Heart right ventricle (tissue), 16 donors: Measurements from ENCODE around the gene RAB11FIP2. TPM values are rescaled to one million over a fixed set of nuclear protein-coding genes. Genes with fewer than 3 reads are reported as not detected.

Experiments used
- ATAC-seq, 8 donors: fragments of 200-7000 bp; cut with Tn5 transposase; one replicate each; pipeline ENCODE4 v1.9.1; 2020; ENCODE audit warnings: mild to moderate bottlenecking in 8 of 8, moderate library complexity in 8 of 8, moderate number of reproducible peaks in 1 of 8
- DNase-seq, 2 donors: peaks; one replicate each; pipeline ENCODE4 v3.0.0-alpha.2; 2020
- H3K27ac ChIP-seq, 10 donors: fragments of 200-600 bp; sonication (generic) in 2 of 10; one replicate each; pipeline versions ENCODE4 v1.5.0 to v1.8.0; 2020 to 2022; ENCODE audit warnings: mild to moderate bottlenecking in 3 of 10
- H3K27me3 ChIP-seq, 7 donors: fragments of 200-600 bp; one replicate each; pipeline ENCODE4 v1.8.0; 2021 to 2022; ENCODE audit warnings: mild to moderate bottlenecking in 2 of 7
- H3K36me3 ChIP-seq, 9 donors: fragments of 200-600 bp; sonication (generic) in 1 of 9; one replicate each; pipeline versions ENCODE4 v1.5.0 to v1.8.0; 2020 to 2022; ENCODE audit warnings: mild to moderate bottlenecking in 2 of 9
- H3K4me1 ChIP-seq, 9 donors: fragments of 200-600 bp; sonication (generic) in 1 of 9; one replicate each; pipeline versions ENCODE4 v1.5.0 to v1.8.0; 2020 to 2022; ENCODE audit warnings: mild to moderate bottlenecking in 4 of 9
- H3K4me3 ChIP-seq, 10 donors: fragments of 200-600 bp; sonication (generic) in 2 of 10; one replicate each; pipeline versions ENCODE4 v1.5.0 to v1.8.0; 2020 to 2022; ENCODE audit warnings: mild to moderate bottlenecking in 7 of 10, moderate library complexity in 2 of 10
- H3K9me3 ChIP-seq, 11 donors: fragments of 200-600 bp in 10 of 11; sonication (generic) in 2 of 11; one replicate each; pipeline versions ENCODE4 v1.5.0 to v1.8.0; 2013 to 2022; ENCODE audit warnings: mild to moderate bottlenecking in 2 of 11, control low read depth in 1 of 11, moderate library complexity in 1 of 11
- WGBS, 2 donors: extraction: QIAGEN DNeasy Blood & Tissue Kit; methylation state at CpG; one replicate each; pipeline ENCODE4 v1.1.7; 2013; ENCODE audit warnings: inconsistent platforms in 1 of 2; 5-methylcytosine and 5-hydroxymethylcytosine counted together
- intact Hi-C, 10 donors: fragments of 100-400 bp; cut with DNase I; formaldehyde crosslinking; loops; one replicate each; pipeline versions ENCODE4 v1.11.1 to v1.14.2; 2022
- polyA plus RNA-seq, 2 donors: library from polyadenylated mRNA; stranded (reverse); fragments of 200-250 nt; gene quantifications; one replicate each; pipeline ENCODE4 v1.2.3, GENCODE V29; 2013
- total RNA-seq, 10 donors: library from RNA; stranded (reverse); fragmentation: NEBNext Ultra II Directional in 3 of 10; extraction: Animal tissue kit (Norgen Biotek cat#: 25700) in 3 of 10; gene quantifications; one replicate each; pipeline versions ENCODE4 v1.2.1 to v1.2.4, GENCODE V29; 2021 to 2023
- TF ChIP-seq, protein P1 (sequence below), 9 donors: fragments of 200-600 bp; sonication (generic) in 2 of 9; IDR thresholded peaks; one replicate each; pipeline versions ENCODE4 v1.5.0 to v1.8.0; 2021 to 2022; ENCODE audit warnings: antibody characterized with exemption in 9 of 9, mild to moderate bottlenecking in 5 of 9, moderate library complexity in 1 of 9
- donor health status: Arrhythmogenic right ventricular cardiomyopathy.
- donor health status: ischemic (EF 13 %, LVEDD 7.1; RV severe dilation, severe dysfunction).
- donor health status: healthy with polysubstance abuse.
- donor health status: DM: no; HTN: yes; CAD: no.
- donor health status: DM: no; HTN: no; CAD: no.
- donor health status: ischemic (EF 25% LVEDD 6.9; RV normal size, moderate dysfunction).
- donor health status: ischemic (EF 25% LVEDD 5.7; RV mildly dilated, moderate dysfunction).
- donor health status: healthy.
- donor health status: DM: yes; HTN: yes; CAD: no.
- donor health status: Ischemic cardiomyopathy.
- donor health status: ischemic (EF 35%, LVEDD 5.7; RV mildly dilated, moderate dysfunction).
- donor health status: nonischemic (EF 11% LVEDD 7.7; RV severe dilation, severe dysfunction).
- donor health status: DM: yes; HTN: yes; CAD: no.
- donor health status: PGD.
- donor health status: ischemic (EF 29% LVEDD 5.4; RV normal size, mild dysfunction).
- donor health status: nonischemic (EF 23%, LVEDD 6.1; RV moderate dilation, normal function).

The RAB11FIP2 gene
- total and polyA plus RNA-seq, 12 donors, result 2.6 to 17.2 (median 13.6) TPM

DNA sequence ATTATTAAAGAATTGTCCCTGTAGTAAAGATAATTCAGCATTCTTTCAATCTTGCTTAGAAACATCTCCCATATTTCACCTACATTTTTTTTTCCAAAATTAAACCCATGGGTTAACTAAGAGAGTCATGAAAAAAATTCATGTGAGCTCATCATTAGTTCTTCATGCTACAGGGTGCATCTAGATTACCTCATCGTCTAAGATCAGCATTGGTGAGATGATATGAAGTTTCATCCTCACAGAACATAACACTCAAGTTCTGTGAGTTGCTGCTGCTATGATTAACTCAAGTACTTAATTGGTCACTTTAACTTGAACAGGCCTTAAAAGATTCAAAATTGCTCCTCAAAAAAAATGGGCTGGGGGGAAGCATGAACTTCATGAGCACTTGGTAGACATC lies 50.0 kb downstream of the RAB11FIP2 start:
- no peaks in the 10 kb centered on the region for H3K9me3 ChIP-seq
- 91 to 93% methylated on average over 1 of the region's 1 CpG for WGBS, 2 donors
- DNase-seq (no peak), ATAC-seq (no peak)
- no peaks in the 10 kb centered on the region for H3K4me1 ChIP-seq
- H3K36me3 ChIP-seq, result peaks cover 0 to 15% (median 0%) of the 10 kb centered on the region in 9 donors
- TF ChIP-seq, protein P1, sequence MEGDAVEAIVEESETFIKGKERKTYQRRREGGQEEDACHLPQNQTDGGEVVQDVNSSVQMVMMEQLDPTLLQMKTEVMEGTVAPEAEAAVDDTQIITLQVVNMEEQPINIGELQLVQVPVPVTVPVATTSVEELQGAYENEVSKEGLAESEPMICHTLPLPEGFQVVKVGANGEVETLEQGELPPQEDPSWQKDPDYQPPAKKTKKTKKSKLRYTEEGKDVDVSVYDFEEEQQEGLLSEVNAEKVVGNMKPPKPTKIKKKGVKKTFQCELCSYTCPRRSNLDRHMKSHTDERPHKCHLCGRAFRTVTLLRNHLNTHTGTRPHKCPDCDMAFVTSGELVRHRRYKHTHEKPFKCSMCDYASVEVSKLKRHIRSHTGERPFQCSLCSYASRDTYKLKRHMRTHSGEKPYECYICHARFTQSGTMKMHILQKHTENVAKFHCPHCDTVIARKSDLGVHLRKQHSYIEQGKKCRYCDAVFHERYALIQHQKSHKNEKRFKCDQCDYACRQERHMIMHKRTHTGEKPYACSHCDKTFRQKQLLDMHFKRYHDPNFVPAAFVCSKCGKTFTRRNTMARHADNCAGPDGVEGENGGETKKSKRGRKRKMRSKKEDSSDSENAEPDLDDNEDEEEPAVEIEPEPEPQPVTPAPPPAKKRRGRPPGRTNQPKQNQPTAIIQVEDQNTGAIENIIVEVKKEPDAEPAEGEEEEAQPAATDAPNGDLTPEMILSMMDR (IDR thresholded peaks at IDR 0.05), result no peak
- no peaks in the 10 kb centered on the region for H3K27me3 ChIP-seq
- intact Hi-C loops, result no loop called here
- no peak overlapping the region for H3K27ac ChIP-seq
- no peak overlapping the region for H3K4me3 ChIP-seq

DNA sequence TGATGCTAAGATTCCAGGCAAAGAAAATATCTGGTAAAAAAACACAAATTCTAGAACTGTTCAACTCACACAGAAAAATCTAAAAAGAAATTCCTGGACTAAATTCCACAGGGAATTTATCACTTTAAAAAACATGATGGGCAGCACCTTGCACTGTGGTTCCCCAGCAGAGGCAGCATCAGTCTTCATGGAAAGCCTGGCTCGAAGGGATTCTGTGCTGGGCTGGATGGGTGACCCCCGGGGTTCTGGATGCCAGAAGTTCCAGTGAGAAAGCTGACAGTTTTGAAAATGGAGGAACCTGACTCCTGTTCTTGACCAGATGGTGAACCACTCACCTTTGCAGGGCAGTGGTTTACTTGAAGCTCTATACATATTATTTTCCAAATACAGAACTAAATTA lies 52.0 kb downstream of the RAB11FIP2 start:
- TF ChIP-seq, protein P1 (IDR thresholded peaks at IDR 0.05), result no peak
- Histone ChIP-seq H3K36me3 (peaks cover 0 to 15% (median 0%) of the 10 kb centered on the region in 9 donors), H3K4me1 (no peaks in the 10 kb centered on the region), H3K9me3 (no peaks in the 10 kb centered on the region), H3K4me3 (no peak overlapping the region), H3K27me3 (no peaks in the 10 kb centered on the region), H3K27ac (no peak overlapping the region)
- ATAC-seq, result no peak
- no peak for DNase-seq
- intact Hi-C loops, result no loop called here
- 96 to 99% methylated on average over 2 of the region's 2 CpGs for WGBS, 2 donors

DNA sequence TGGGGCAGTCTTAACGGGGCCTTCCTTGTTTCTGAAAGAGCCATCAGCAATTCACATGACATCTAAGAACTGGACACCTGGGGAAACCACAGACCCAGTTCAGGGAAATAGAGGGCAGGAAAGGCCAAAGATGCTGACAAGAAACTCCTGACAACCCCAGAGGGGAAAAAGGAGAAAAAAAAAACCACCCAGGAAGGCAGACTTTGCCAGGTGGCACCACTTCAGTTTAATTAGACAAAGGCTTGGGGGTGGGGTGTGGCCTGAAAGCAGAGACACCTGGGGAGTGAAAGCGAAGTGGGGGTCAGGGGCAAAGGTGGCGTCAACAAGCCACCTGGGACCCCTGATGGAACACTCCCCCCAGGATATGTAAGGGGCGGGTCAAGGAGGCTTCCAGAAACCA lies 53.6 kb downstream of the RAB11FIP2 start:
- intact Hi-C loops, result no loop called here
- ATAC-seq, result no peak

DNA sequence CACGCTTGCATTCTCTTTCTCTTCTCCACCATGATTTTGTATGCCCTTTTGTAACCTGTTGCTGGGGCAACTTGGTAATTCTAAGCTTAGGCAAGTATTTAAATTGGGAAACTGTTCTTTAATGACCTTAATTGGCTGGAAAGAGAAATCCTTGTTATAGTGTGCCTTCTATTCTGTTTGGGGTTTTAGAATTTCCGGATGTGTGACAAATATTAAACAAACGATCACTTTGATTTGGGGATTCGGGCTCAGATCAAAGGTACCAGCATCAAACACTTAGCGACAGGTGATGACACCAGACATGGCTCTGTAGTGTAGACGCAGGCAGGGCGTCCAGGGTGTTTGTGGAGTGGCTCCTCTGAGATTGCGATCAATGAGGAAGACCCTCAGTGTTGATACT lies 55.0 kb downstream of the RAB11FIP2 start:
- no peak for ATAC-seq

More for the DNA sequence above, 53.6 kb downstream of the RAB11FIP2 start:
- TF ChIP-seq, protein P1 (IDR thresholded peaks at IDR 0.05), result no peak
- WGBS, 2 donors, result 93% methylated on average over 4 of the region's 4 CpGs
- Histone ChIP-seq H3K27me3 (no peaks in the 10 kb centered on the region), H3K36me3 (peaks cover 0 to 15% (median 0%) of the 10 kb centered on the region in 9 donors), H3K4me1 (no peaks in the 10 kb centered on the region), H3K27ac (no peak overlapping the region), H3K4me3 (no peak overlapping the region), H3K9me3 (no peaks in the 10 kb centered on the region)
- no peak for DNase-seq

More for the DNA sequence above, 55.0 kb downstream of the RAB11FIP2 start:
- 92 to 94% methylated on average over 8 of the region's 8 CpGs for WGBS, 2 donors
- no peaks in the 10 kb centered on the region for H3K4me1 ChIP-seq
- H3K27me3 ChIP-seq, result no peaks in the 10 kb centered on the region
- peaks cover 0 to 12% (median 0%) of the 10 kb centered on the region in 11 donors for H3K9me3 ChIP-seq
- TF ChIP-seq, protein P1 (IDR thresholded peaks at IDR 0.05), result no peak
- DNase-seq, result no peak
- no peak overlapping the region for H3K4me3 ChIP-seq
- peaks cover 0 to 14% (median 0%) of the 10 kb centered on the region in 9 donors for H3K36me3 ChIP-seq
- intact Hi-C loops, result no loop called here
- no peak overlapping the region for H3K27ac ChIP-seq
